ENCODE results near the gene TRIM59.

- TF ChIP-seq CEBPB (IDR thresholded peaks at IDR 0.05; ENCODE audit: low read depth, low read length), result no peak
- TF ChIP-seq CTCF (conservative IDR thresholded peaks at IDR 0.05; ENCODE audit: low read depth, low read length), result peak; percentile 89
- no peak for TF ChIP-seq NFE2L2 (IDR thresholded peaks at IDR 0.05; ENCODE audit: low read depth, low read length)
Observed at GRCh38 chr3:160413613-160414248, 35.9 kb downstream of the TRIM59 start.
